AG09319 (cell line): ENCODE measurements around the gene GRIN2A.

Source experiments
- DNase-seq: peaks from one replicate; pipeline ENCODE4 v3.0.0-alpha.2; 2010; ENCODE audit warnings: low read depth; ENCODE audit errors: extremely low read depth
- TF ChIP-seq, protein P1 (sequence below): IDR thresholded peaks from 2 replicates; pipeline ENCODE4 v1.5.1; 2011; ENCODE audit warnings: low read depth, mild to moderate bottlenecking, inconsistent platforms, low read length, moderate library complexity

GRIN2A gene

GRCh38 chr16:9911989-9912388 is 270.2 kb downstream of the GRIN2A start:
- TF ChIP-seq, protein P1, sequence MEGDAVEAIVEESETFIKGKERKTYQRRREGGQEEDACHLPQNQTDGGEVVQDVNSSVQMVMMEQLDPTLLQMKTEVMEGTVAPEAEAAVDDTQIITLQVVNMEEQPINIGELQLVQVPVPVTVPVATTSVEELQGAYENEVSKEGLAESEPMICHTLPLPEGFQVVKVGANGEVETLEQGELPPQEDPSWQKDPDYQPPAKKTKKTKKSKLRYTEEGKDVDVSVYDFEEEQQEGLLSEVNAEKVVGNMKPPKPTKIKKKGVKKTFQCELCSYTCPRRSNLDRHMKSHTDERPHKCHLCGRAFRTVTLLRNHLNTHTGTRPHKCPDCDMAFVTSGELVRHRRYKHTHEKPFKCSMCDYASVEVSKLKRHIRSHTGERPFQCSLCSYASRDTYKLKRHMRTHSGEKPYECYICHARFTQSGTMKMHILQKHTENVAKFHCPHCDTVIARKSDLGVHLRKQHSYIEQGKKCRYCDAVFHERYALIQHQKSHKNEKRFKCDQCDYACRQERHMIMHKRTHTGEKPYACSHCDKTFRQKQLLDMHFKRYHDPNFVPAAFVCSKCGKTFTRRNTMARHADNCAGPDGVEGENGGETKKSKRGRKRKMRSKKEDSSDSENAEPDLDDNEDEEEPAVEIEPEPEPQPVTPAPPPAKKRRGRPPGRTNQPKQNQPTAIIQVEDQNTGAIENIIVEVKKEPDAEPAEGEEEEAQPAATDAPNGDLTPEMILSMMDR = no peak
- no peak for DNase-seq

DNA sequence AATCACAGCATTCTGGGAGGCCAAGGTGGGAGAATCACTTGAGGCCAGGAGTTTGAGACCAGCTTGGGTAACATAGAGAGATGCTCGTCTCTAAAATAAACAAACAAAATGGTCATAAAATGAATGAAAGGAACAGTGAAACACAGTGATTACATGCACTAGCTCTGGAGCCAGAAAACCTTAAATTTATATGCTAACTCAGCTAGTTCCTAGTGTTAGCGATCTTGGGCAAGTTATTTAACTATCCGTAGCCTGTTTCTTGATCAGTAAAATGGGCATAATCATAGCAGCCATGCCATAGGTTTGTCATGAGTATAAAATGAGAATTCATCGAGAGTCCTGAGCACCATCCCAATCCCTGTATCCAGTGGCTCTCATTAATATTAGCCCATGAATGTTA is 271.0 kb downstream of the GRIN2A start:
- TF ChIP-seq, protein P1 = no peak
- no peak for DNase-seq

DNA sequence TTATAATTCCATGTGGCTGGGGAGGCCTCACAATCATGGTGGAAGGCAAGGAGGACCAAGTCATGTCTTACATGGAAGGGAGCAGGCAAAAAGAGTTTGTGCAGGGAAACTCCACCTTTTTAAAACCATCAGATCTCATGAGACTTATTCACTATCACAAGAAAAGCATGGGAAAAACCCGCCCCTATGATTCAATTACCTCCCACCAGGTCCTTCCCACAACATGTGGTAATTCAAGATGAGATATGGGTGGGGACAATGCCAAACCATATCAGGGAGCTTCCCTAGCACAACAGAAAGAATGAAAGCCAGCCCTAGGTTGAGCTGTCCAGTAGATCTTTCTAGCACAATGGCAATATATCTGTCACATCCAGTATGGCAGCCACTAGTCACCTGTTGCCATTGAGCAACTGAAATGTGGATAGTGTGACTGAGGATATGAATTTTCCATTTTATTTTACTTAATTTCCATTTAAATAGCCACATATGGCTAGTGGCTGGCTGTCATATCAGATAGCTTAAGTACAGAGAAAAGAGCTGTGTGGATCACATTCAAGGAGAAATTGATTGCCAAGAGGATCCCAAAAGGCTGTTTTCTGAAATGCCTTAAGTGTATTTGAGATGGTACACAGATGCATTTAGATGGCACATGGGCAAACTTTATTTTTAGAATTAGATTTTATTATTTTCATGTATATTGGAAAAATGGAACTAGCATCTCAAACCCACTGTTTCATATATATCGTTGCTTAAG is 273.0 kb downstream of the GRIN2A start:
- no peak for DNase-seq
- TF ChIP-seq, protein P1 = no peak

GRCh38 chr16:9908613-9909012 is 273.6 kb downstream of the GRIN2A start:
- TF ChIP-seq, protein P1 = no peak
- no peak for DNase-seq

- no peak for DNase-seq
- TF ChIP-seq, protein P1 = no peak
These were observed 274.5 kb downstream of the GRIN2A start for GRCh38 chr16:9907752-9908151.

DNA sequence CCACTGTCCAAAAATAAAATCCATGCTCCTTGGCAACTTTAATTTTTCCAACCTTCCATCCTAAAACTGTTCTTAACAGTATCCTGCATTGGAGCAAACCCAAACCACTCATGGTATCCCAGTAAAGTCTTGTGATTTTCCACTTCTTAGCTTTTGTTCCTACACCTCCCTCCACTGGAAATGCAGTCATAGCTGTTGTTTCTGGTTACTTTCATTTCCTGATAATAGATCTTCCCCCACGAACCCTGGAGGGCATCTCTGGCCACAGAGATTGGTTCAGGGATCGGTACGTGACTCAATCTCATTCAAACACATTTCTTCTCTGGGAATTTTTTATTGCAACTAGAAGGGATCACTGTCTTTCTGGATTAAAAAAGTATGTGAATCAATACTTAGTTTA is 276.0 kb downstream of the GRIN2A start:
- TF ChIP-seq, protein P1 = no peak

DNA sequence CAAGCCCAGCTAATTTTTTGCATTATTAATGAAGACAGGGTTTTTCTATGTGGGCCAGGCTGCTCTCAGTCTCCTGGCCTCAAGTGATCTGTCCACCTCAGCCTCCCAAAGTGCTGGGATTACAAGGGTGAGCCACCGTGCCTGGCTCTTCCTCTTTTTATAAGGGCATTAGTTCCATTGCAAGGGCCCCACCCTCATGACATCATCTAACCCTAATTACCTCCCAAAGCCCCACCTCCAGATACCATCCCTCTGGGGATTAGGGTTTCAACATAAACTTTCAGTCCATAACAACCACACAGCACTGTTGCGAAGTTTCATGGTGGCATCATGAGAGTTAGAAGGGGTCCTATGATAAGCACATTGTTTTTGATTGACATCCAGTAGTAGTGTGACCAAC is 277.7 kb downstream of the GRIN2A start:
- TF ChIP-seq, protein P1 = no peak
- no peak for DNase-seq

More for the DNA sequence above, 276.0 kb downstream of the GRIN2A start:
- DNase-seq = no peak
